HG03064 (cell line): ENCODE measurements around the gene PRICKLE2.

Source experiments
- ATAC-seq: cut with Tn5 transposase; IDR thresholded peaks from one replicate; pipeline ENCODE4 v1.9.1; 2021; ENCODE audit warnings: low read depth; ENCODE audit not compliant: unreplicated experiment

PRICKLE2 gene

GRCh38 chr3:64224826-64225610 is at the start of gene PRICKLE2:
TSS of gene PRICKLE2 (minus strand) at chr3:64225466. CDS start at chr3:64198927, 26,539 bp downstream.
- peak; percentile 72 for ATAC-seq

- ATAC-seq, result no peak
These were observed 47.6 kb upstream of the PRICKLE2 start for GRCh38 chr3:64272842-64273241.

GRCh38 chr3:64272271-64272670 is 47.0 kb upstream of the PRICKLE2 start:
- no peak for ATAC-seq

- ATAC-seq, result no peak
These were observed 46.4 kb upstream of the PRICKLE2 start for GRCh38 chr3:64271631-64272030.

- no peak for ATAC-seq
These were observed 45.6 kb upstream of the PRICKLE2 start for GRCh38 chr3:64270866-64271260.

GRCh38 chr3:64270142-64270865 is 45.0 kb upstream of the PRICKLE2 start:
- no peak for ATAC-seq

- ATAC-seq, result no peak
These were observed 43.7 kb upstream of the PRICKLE2 start for GRCh38 chr3:64268926-64269325.

- no peak for ATAC-seq
These were observed 42.7 kb upstream of the PRICKLE2 start for GRCh38 chr3:64267721-64268604.

- ATAC-seq, result no peak
These were observed 41.7 kb upstream of the PRICKLE2 start for GRCh38 chr3:64266983-64267382.

GRCh38 chr3:64266065-64266931 is 41.0 kb upstream of the PRICKLE2 start:
- no peak for ATAC-seq

GRCh38 chr3:64265646-64266045 is 40.4 kb upstream of the PRICKLE2 start:
- no peak for ATAC-seq

- ATAC-seq, result no peak
These were observed 39.3 kb upstream of the PRICKLE2 start for GRCh38 chr3:64264501-64265109.

- ATAC-seq, result no peak
These were observed 37.4 kb upstream of the PRICKLE2 start for GRCh38 chr3:64262574-64263114.

GRCh38 chr3:64260431-64260830 is 35.2 kb upstream of the PRICKLE2 start:
- ATAC-seq, result no peak

GRCh38 chr3:64259636-64260035 is 34.4 kb upstream of the PRICKLE2 start:
- no peak for ATAC-seq

GRCh38 chr3:64257100-64257755 is 32.0 kb upstream of the PRICKLE2 start:
- ATAC-seq, result no peak

GRCh38 chr3:64255741-64256340 is 30.6 kb upstream of the PRICKLE2 start:
- ATAC-seq, result no peak

- ATAC-seq, result no peak
These were observed 29.2 kb upstream of the PRICKLE2 start for GRCh38 chr3:64254443-64254842.
